ENCODE results near the gene ADCY4.

The ADCY4 gene

GRCh38 chr14:24351517-24351916 is 16.6 kb upstream of the ADCY4 start:
- Histone ChIP-seq H3K9me3 (ENCODE audit: control insufficient read depth, insufficient read depth, low read depth, low read length) (no peaks in the 10 kb centered on the region), H3K36me3 (ENCODE audit: control insufficient read depth, insufficient read depth, low read length) (no peaks in the 10 kb centered on the region), H3K27ac (ENCODE audit: low read depth, low read length) (no peak overlapping the region), H3K4me3 (ENCODE audit: low read depth, low read length) (no peak overlapping the region), H3K27me3 (ENCODE audit: control insufficient read depth, insufficient read depth, low read length) (peaks cover 63% of the 10 kb centered on the region), H3K9ac (ENCODE audit: low read length) (no peak overlapping the region), H3K4me1 (ENCODE audit: control insufficient read depth, insufficient read depth, low read length) (no peaks in the 10 kb centered on the region)

- no peaks in the 10 kb centered on the region for H3K36me3 ChIP-seq (ENCODE audit: control insufficient read depth, insufficient read depth, low read length)
- H3K4me1 ChIP-seq (ENCODE audit: control insufficient read depth, insufficient read depth, low read length), result no peaks in the 10 kb centered on the region
- no peak overlapping the region for H3K4me3 ChIP-seq (ENCODE audit: low read depth, low read length)
- no peak overlapping the region for H3K9ac ChIP-seq (ENCODE audit: low read length)
- peaks cover 70% of the 10 kb centered on the region for H3K27me3 ChIP-seq (ENCODE audit: control insufficient read depth, insufficient read depth, low read length)
- no peak overlapping the region for H3K27ac ChIP-seq (ENCODE audit: low read depth, low read length)
- H3K9me3 ChIP-seq (ENCODE audit: control insufficient read depth, insufficient read depth, low read depth, low read length), result no peaks in the 10 kb centered on the region
Measured at GRCh38 chr14:24349742-24350141, 14.9 kb upstream of the ADCY4 start.

- peaks cover 71% of the 10 kb centered on the region for H3K27me3 ChIP-seq (ENCODE audit: control insufficient read depth, insufficient read depth, low read length)
- no peaks in the 10 kb centered on the region for H3K9me3 ChIP-seq (ENCODE audit: control insufficient read depth, insufficient read depth, low read depth, low read length)
- no peak overlapping the region for H3K4me3 ChIP-seq (ENCODE audit: low read depth, low read length)
- no peaks in the 10 kb centered on the region for H3K36me3 ChIP-seq (ENCODE audit: control insufficient read depth, insufficient read depth, low read length)
- no peak overlapping the region for H3K9ac ChIP-seq (ENCODE audit: low read length)
- H3K27ac ChIP-seq (ENCODE audit: low read depth, low read length), result no peak overlapping the region
- H3K4me1 ChIP-seq (ENCODE audit: control insufficient read depth, insufficient read depth, low read length), result no peaks in the 10 kb centered on the region
Measured at GRCh38 chr14:24348186-24348585, 13.3 kb upstream of the ADCY4 start.

GRCh38 chr14:24347134-24347533 is 12.3 kb upstream of the ADCY4 start:
- no peaks in the 10 kb centered on the region for H3K36me3 ChIP-seq (ENCODE audit: control insufficient read depth, insufficient read depth, low read length)
- no peak overlapping the region for H3K4me3 ChIP-seq (ENCODE audit: low read depth, low read length)
- H3K9ac ChIP-seq (ENCODE audit: low read length), result no peak overlapping the region
- H3K27me3 ChIP-seq (ENCODE audit: control insufficient read depth, insufficient read depth, low read length), result peaks cover 69% of the 10 kb centered on the region
- no peak overlapping the region for H3K27ac ChIP-seq (ENCODE audit: low read depth, low read length)
- H3K9me3 ChIP-seq (ENCODE audit: control insufficient read depth, insufficient read depth, low read depth, low read length), result no peaks in the 10 kb centered on the region
- no peaks in the 10 kb centered on the region for H3K4me1 ChIP-seq (ENCODE audit: control insufficient read depth, insufficient read depth, low read length)

- H3K9me3 ChIP-seq (ENCODE audit: control insufficient read depth, insufficient read depth, low read depth, low read length), result no peaks in the 10 kb centered on the region
- H3K4me3 ChIP-seq (ENCODE audit: low read depth, low read length), result no peak overlapping the region
- peaks cover 3% of the 10 kb centered on the region; the same call in 1 of the 2 replicates for H3K4me1 ChIP-seq (ENCODE audit: control insufficient read depth, insufficient read depth, low read length)
- H3K27me3 ChIP-seq (ENCODE audit: control insufficient read depth, insufficient read depth, low read length), result peaks cover 68% of the 10 kb centered on the region
- H3K27ac ChIP-seq (ENCODE audit: low read depth, low read length), result no peak overlapping the region
- no peaks in the 10 kb centered on the region for H3K36me3 ChIP-seq (ENCODE audit: control insufficient read depth, insufficient read depth, low read length)
- H3K9ac ChIP-seq (ENCODE audit: low read length), result no peak overlapping the region
Measured at GRCh38 chr14:24343795-24344660, 9.2 kb upstream of the ADCY4 start.

- no peak overlapping the region for H3K27ac ChIP-seq (ENCODE audit: low read depth, low read length)
- H3K27me3 ChIP-seq (ENCODE audit: control insufficient read depth, insufficient read depth, low read length), result peaks cover 73% of the 10 kb centered on the region
- no peak overlapping the region for H3K4me3 ChIP-seq (ENCODE audit: low read depth, low read length)
- H3K9me3 ChIP-seq (ENCODE audit: control insufficient read depth, insufficient read depth, low read depth, low read length), result no peaks in the 10 kb centered on the region
- peaks cover 4% of the 10 kb centered on the region; the same call in 1 of the 2 replicates for H3K4me1 ChIP-seq (ENCODE audit: control insufficient read depth, insufficient read depth, low read length)
- no peak overlapping the region for H3K9ac ChIP-seq (ENCODE audit: low read length)
- no peaks in the 10 kb centered on the region for H3K36me3 ChIP-seq (ENCODE audit: control insufficient read depth, insufficient read depth, low read length)
Measured at GRCh38 chr14:24342889-24343288, 8.0 kb upstream of the ADCY4 start.

GRCh38 chr14:24340606-24341005 is 5.7 kb upstream of the ADCY4 start:
- Histone ChIP-seq H3K36me3 (ENCODE audit: control insufficient read depth, insufficient read depth, low read length) (no peaks in the 10 kb centered on the region), H3K27ac (ENCODE audit: low read depth, low read length) (no peak overlapping the region), H3K9me3 (ENCODE audit: control insufficient read depth, insufficient read depth, low read depth, low read length) (no peaks in the 10 kb centered on the region), H3K4me3 (ENCODE audit: low read depth, low read length) (no peak overlapping the region), H3K9ac (ENCODE audit: low read length) (no peak overlapping the region), H3K4me1 (ENCODE audit: control insufficient read depth, insufficient read depth, low read length) (peaks cover 8% of the 10 kb centered on the region; the same call in 1 of the 2 replicates), H3K27me3 (ENCODE audit: control insufficient read depth, insufficient read depth, low read length) (peaks cover 84% of the 10 kb centered on the region)

- peaks cover 13% of the 10 kb centered on the region; the same call in 1 of the 2 replicates for H3K4me1 ChIP-seq (ENCODE audit: control insufficient read depth, insufficient read depth, low read length)
- no peak within 1 kb of the TSS for H3K9ac ChIP-seq (ENCODE audit: low read length)
- H3K4me3 ChIP-seq (ENCODE audit: low read depth, low read length), result peak within 1 kb of the TSS; percentile 66
- H3K27ac ChIP-seq (ENCODE audit: low read depth, low read length), result no peak within 1 kb of the TSS
- peaks cover 85% of the 10 kb centered on the region for H3K27me3 ChIP-seq (ENCODE audit: control insufficient read depth, insufficient read depth, low read length)
- H3K36me3 ChIP-seq (ENCODE audit: control insufficient read depth, insufficient read depth, low read length), result no peaks in the 10 kb centered on the region
- no peaks in the 10 kb centered on the region for H3K9me3 ChIP-seq (ENCODE audit: control insufficient read depth, insufficient read depth, low read depth, low read length)
Measured at GRCh38 chr14:24339284-24340151, 4.6 kb upstream of the ADCY4 start, which contains the start of gene RIPK3. Gene RIPK3 (minus strand): TSS chr14:24339991. CDS start chr14:24339826, 165 bp downstream.

GRCh38 chr14:24338843-24339242 is 4.0 kb upstream of the ADCY4 start:
- Histone ChIP-seq H3K27me3 (ENCODE audit: control insufficient read depth, insufficient read depth, low read length) (peaks cover 92% of the 10 kb centered on the region), H3K4me3 (ENCODE audit: low read depth, low read length) (peak overlapping the region; percentile 66), H3K27ac (ENCODE audit: low read depth, low read length) (no peak overlapping the region), H3K36me3 (ENCODE audit: control insufficient read depth, insufficient read depth, low read length) (no peaks in the 10 kb centered on the region), H3K9ac (ENCODE audit: low read length) (no peak overlapping the region), H3K9me3 (ENCODE audit: control insufficient read depth, insufficient read depth, low read depth, low read length) (no peaks in the 10 kb centered on the region), H3K4me1 (ENCODE audit: control insufficient read depth, insufficient read depth, low read length) (peaks cover 13% of the 10 kb centered on the region; the same call in 1 of the 2 replicates)

GRCh38 chr14:24337824-24338175 is 2.9 kb upstream of the ADCY4 start:
- Histone ChIP-seq H3K36me3 (ENCODE audit: control insufficient read depth, insufficient read depth, low read length) (no peaks in the 10 kb centered on the region), H3K4me1 (ENCODE audit: control insufficient read depth, insufficient read depth, low read length) (peaks cover 13% of the 10 kb centered on the region; the same call in 1 of the 2 replicates), H3K4me3 (ENCODE audit: low read depth, low read length) (no peak overlapping the region), H3K9me3 (ENCODE audit: control insufficient read depth, insufficient read depth, low read depth, low read length) (no peaks in the 10 kb centered on the region), H3K27me3 (ENCODE audit: control insufficient read depth, insufficient read depth, low read length) (peaks cover 95% of the 10 kb centered on the region), H3K9ac (ENCODE audit: low read length) (no peak overlapping the region), H3K27ac (ENCODE audit: low read depth, low read length) (no peak overlapping the region)

Data from HUES6 (cell line).